Cardiac fibroblast (primary cell): Measurements from ENCODE around the gene S1PR4.

Experiments used
- DNase-seq, 2 donors: peaks; one replicate each; pipeline versions ENCODE4 v3.0.0 to v3.0.0-alpha.2; 2010; ENCODE audit warnings: low read depth in 2 of 2
- H3K4me3 ChIP-seq, 2 donors: replicated peaks in 1 of 2; 1 replicate in 1 of 2; 2 replicates in 1 of 2; pipeline ENCODE4 v1.5.1; 2011; ENCODE audit warnings: low read depth in 2 of 2, low read length in 2 of 2, mild to moderate bottlenecking in 2 of 2, moderate library complexity in 1 of 2
- TF ChIP-seq, protein P1 (sequence below): IDR thresholded peaks from one replicate; pipeline ENCODE4 v1.5.1; 2011; ENCODE audit warnings: low read depth, mild to moderate bottlenecking, low read length, inconsistent platforms

The S1PR4 gene

DNA sequence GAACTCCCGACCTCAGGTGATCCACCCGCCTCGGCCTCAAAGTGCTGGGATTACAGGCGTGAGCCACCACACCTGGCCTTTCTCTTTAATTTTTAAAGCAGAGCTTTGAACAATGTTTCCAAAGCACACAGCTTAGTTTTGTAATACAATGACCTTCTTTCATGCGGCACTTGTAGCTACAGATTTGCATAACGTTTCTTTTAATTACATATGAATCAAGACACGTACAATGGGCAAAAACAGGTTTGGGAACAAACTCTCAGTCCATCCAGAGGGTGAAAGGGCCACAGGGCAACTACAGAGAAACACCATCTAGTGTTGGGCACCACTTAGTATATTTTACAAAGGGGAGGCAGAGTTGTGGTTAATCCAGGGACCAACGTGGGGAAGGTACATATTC is 19.0 kb upstream of the S1PR4 start:
- DNase-seq = no peak
- TF ChIP-seq, protein P1, sequence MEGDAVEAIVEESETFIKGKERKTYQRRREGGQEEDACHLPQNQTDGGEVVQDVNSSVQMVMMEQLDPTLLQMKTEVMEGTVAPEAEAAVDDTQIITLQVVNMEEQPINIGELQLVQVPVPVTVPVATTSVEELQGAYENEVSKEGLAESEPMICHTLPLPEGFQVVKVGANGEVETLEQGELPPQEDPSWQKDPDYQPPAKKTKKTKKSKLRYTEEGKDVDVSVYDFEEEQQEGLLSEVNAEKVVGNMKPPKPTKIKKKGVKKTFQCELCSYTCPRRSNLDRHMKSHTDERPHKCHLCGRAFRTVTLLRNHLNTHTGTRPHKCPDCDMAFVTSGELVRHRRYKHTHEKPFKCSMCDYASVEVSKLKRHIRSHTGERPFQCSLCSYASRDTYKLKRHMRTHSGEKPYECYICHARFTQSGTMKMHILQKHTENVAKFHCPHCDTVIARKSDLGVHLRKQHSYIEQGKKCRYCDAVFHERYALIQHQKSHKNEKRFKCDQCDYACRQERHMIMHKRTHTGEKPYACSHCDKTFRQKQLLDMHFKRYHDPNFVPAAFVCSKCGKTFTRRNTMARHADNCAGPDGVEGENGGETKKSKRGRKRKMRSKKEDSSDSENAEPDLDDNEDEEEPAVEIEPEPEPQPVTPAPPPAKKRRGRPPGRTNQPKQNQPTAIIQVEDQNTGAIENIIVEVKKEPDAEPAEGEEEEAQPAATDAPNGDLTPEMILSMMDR = no peak
- H3K4me3 ChIP-seq = no peak overlapping the region

DNA sequence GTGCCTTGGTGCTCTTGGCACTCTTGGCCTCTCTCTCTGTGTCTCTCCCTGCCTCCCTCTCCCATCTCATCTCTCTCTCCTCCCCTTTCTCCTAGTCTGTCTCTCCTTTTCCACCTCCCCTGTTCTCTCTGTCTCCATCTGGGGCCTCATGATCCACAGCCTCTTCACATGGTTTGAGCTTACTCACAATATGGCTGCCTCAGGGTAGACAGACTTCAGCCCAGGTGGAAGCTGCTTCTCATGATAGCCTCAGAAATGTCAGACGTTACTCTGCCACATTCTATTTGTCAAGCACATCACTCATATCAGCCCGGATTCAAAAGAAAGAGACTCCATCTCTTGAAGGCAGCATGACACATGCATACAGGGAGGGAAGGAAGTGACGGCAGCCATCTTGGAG is 18.4 kb upstream of the S1PR4 start:
- DNase-seq = no peak
- TF ChIP-seq, protein P1 = no peak
- H3K4me3 ChIP-seq = no peak overlapping the region

DNA sequence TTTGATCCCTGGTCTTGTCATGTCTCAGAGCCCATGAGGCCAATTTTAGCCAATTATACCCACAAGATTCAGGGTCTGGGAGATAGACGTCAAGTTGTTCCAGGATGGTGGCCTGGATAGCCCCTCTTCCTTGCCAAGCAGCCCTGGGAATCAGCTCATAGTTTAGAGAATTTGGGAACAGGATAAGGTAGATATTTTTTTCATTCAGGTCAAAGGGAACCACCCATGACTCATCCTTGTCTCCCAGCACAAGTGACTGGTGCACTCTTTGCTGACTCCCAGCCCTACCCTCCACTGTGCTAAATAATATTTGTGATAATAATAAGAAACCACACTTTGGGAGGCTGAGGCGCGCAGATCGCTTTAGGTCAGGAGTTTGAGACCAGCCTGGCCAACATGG is 17.1 kb upstream of the S1PR4 start:
- DNase-seq = peak; percentile 32 to 70
- no peak overlapping the region for H3K4me3 ChIP-seq
- TF ChIP-seq, protein P1 = no peak

DNA sequence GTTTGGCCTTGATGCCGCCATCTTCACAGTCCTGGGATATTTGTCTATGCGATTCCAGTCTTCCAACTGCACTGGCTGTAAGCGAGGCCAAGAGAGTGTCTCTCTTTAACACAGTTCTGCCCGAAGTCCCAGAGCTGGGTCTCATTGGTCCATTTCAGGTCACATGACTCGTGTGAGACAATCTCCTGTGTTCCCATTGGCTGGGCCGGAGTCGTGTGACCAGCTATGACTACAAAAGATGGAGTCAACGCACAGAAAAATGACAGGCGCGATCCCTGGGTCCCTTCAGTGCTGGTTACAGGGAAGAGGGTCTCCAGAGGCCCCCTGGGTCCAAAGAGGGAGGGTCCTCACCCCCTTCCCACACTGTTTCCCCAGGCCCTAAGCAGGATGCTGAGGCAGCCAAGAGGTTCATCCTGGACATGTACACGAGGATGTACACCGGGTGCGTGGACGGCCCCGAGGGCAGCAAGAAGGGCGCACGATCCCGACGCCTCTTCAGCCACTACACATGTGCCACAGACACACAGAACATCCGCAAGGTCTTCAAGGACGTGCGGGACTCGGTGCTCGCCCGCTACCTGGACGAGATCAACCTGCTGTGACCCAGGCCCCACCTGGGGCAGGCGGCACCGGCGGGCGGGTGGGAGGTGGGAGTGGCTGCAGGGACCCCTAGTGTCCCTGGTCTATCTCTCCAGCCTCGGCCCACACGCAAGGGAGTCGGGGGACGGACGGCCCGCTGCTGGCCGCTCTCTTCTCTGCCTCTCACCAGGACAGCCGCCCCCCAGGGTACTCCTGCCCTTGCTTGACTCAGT is 15.9 kb upstream of the S1PR4 start:
- peak in 1 of 2 donors; percentile 54 for DNase-seq
- TF ChIP-seq, protein P1 = no peak
- no peak overlapping the region for H3K4me3 ChIP-seq

DNA sequence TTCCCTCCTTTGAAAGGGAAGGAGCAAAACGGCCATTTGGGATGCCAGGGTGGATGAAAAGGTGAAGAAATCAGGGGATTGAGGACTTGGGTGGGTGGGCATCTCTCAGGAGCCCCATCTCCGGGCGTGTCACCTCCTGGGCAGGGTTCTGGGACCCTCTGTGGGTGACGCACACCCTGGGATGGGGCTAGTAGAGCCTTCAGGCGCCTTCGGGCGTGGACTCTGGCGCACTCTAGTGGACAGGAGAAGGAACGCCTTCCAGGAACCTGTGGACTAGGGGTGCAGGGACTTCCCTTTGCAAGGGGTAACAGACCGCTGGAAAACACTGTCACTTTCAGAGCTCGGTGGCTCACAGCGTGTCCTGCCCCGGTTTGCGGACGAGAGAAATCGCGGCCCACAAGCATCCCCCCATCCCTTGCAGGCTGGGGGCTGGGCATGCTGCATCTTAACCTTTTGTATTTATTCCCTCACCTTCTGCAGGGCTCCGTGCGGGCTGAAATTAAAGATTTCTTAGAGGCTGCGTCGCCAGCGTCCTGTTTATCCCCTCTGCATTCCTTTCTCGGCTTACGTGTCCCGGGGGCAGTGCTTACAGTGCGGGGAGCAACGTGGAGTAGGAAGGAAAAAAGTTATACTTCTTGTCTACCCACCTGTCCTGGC is 15.2 kb upstream of the S1PR4 start:
- no peak overlapping the region for H3K4me3 ChIP-seq
- TF ChIP-seq, protein P1 = peak; percentile 98
- peak; percentile 63 to 67 for DNase-seq

DNA sequence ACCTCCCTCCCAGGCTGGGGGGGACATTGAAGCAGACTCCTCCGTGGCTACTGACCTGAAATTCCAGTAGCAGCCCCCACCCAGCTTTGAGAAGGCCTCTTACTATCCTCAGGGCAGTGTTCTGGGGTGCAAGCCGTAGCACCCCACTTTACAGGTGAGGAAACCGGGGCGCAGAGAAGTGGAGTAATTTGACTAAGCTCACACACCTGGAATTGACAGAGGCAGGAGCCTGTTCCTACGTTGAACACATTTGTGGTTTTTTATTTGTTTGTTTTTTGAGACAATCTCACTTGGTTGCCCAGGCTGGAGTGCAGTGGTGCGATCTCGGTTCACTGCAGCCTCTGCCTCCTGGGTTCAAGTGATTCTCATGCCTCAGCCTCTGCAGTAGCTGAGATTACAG is 14.6 kb upstream of the S1PR4 start:
- no peak overlapping the region for H3K4me3 ChIP-seq
- TF ChIP-seq, protein P1 = no peak
- no peak for DNase-seq
